ENCODE data around the gene EARS2.
"Not testable (repeated sequence)": the region's sequence is repeated elsewhere in the genome, so short reads cannot be mapped to it uniquely, and the experiment has no call there.

The EARS2 gene

DNA sequence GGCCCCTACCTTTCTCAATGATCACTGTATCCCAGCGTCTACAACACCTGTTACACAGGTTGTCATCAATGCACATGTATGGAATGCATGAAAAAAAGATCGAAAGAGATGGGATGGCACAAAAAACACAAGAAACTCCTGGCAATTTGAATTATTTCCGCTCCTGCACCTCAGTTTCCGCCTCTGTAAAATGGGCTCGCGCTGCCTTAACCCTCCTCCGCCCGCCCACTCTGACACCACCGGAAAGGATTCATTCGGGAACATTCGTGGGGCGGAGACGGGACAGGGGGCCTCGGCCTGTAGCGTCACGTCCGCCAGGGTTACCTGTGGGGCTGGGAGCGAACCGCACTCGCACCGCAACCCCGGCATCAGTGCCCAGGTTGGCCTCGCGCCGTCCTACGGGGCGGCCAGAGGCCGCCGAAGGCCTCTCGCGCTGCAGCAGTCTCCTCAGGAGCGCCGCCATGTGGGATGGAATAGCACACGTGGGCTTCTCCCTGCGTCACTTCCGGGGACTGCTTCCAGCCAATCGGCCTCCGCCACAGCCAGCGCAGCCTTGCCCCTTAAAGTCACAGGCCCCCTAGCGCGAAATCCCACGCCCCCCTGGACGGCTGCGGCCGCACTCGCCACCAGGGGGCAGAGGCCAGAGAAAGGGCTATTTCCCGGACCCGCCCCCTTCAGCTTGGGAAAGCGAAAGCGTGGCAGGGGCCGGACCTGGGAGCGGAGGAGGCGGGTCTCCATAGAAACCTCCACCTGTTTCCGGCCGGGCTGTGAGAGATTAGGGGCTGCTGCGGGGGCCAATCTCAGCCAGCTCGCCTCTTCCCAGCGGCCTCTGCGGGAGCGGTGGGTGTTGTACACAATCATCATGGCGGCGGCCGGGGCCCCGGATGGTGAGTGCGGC is at the start of gene EARS2, which contains the start of gene UBFD1:
TSS of gene EARS2 (minus strand) at position 470 of the 898 bp plus-strand sequence. CDS start at position 463, 7 bp downstream.
TSS of gene UBFD1 (plus strand) at position 847 of the 898 bp plus-strand sequence. CDS start at position 863, 16 bp downstream.
- peak; percentile 98 for DNase-seq

DNA sequence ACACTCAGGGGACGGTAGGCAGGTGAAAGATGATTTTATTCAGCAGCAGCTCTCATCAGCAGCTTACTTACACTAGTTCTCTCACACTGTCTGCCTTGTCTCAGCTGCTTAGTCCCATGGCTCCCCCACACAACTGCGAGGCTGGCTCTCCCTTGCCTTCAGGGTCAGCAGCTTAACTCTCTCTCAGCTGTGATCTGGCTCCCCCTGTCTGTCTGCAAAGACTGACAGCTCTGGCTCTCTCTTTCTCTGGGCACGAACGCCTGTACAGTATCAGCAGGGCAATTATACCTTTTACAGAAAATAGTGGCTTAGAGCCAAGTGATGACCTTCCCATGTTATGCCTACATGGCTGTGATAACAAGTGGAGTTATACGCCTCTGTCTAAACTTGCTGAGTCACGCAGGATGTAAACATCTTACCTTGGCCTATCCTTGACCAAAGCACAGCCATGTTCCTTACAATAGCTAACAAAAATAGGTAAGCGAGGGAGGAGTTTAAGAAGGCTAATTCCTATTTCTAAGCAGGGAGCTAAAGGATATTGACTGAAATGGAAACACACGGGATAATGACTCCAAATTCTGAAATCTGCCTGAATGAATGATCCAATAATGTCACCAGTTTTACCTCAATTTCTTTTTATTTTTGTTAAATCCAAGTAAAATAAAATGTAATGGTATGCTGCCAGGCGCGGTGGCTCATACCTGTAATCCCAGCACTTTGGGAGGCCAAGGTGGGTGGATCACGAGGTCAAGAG is 40.0 kb upstream of the EARS2 start:
- no peak for DNase-seq

DNA sequence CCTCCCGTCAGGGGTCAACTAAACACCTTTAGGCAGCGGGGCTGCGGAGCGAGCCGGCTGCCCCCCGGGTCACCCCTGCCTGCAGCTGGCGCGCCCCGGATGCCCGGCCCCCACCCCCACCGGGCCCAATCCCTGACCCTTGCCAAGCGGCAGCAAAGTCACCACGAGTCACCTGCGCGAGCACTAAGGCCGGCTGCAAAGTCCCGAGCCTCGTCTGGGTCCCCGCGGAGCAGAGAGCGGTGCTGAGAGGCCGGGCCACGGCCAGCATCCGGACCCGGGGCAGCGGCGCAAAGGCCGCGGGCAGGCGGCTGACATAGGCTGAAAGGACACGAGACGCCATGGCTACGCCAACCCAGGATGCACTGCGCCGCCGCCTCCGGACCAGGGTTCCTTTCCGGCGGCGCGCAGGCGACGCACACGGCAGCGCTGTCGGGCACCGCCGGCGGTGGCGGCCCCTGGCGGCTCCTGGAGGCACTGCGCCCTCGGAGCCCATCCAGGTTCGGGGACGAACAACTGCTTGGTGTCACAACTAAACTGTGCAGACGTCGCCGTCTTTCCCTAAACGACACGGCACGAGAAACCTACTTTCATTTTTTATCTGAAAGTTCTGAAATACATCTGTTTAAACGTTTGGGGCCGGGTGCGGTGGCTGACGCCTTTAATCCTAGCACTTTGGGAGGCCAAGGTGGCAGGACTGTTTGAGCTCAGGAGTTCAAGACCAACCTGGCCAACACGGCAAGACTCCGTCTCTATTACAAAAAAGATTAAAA is 39.0 kb upstream of the EARS2 start, which contains the start of gene NDUFAB1:
TSS of gene NDUFAB1 (minus strand) at position 366 of the 770 bp plus-strand sequence. CDS start at position 340, 26 bp downstream.
- DNase-seq, result peak; percentile 85

DNA sequence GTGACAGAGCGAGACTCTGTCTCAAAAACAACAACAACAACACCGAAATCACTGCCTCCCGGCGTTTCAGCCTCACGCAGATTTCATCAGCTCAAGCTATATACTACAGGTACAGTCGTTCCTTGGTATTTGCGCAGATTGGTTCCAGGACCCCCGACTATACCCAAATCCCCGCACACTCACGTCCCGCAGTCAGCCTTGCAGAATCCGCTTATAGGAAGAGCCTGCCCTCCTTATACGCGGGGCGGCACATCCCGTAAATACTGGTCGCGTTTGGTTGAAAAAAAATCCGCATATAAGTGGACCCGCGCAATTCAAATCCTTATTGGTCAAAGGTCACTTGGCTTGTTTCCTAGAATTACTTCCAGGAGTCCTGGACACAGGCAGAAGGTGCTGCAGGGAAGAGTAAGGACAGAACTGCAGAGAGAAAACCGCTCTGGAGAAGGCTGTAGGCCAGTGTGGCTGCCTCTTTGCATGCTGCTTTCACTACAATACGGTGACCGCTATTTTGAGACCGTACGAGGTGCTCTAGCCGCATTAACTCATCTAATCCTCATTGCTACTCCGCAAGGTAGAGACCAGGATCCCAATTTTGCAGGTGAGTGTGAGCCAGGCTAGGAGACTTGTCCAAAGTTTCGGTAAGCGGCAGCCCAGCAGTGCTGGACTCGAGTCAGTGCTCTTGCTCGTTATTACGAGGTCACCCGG is 38.2 kb upstream of the EARS2 start:
- no peak for DNase-seq

DNA sequence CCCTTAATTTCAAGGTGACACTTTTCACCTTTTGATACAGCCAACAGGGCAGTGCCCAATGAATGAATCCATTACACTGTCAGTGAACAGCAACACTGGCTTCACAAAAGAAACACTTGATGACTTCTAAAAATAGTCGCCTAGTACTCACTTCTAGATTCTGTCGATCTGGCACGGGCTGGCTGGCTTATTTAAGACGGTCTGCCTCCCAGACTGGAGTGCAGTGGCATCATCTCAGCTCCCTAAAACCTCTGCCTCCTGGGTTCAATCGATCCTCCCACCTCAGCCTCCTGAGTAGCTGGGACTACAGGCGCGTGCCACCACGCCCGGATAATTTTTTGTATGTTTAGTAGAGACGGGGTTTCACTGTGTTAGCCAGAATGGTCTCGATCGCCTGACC is 37.0 kb upstream of the EARS2 start:
- no peak for DNase-seq

DNA sequence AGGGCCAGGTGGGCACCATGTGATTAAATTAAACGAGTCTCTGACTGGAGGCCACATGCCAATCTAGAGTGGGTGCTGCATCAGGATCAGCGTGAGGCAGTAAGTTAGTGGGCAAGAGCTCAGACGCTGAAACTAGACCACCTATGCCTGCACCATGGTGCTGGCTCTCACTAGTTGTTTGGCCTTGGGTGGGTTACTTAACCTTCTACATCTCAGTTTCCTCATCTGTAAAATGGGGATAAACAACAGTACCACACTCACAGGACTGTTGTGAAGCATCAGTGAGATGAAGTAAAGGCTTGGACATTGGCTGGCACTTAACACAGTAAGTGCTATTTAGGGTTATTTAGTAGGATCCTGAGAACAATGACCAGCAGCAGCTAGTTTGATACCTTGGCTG is 33.0 kb upstream of the EARS2 start:
- DNase-seq, result no peak

DNA sequence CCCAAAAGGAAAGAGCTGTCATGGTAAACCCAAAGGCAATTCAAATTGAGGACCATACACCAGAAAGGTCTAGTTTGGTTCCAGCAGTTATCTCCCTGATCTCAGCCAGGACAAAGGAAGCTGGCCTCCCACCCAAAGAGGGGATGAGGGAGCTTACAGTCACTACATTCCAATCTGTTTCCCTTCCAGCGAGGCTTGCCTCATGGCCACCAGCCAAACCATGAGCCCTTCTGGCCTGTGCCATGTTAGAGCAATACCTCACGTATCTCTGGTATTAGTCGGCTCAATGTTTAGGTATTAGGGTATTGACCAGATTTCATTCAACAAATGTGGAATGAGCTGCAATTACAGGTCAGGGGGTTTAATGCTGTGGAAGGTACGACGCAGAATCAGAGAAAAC is 30.6 kb upstream of the EARS2 start:
- peak; percentile 78 for DNase-seq

DNA sequence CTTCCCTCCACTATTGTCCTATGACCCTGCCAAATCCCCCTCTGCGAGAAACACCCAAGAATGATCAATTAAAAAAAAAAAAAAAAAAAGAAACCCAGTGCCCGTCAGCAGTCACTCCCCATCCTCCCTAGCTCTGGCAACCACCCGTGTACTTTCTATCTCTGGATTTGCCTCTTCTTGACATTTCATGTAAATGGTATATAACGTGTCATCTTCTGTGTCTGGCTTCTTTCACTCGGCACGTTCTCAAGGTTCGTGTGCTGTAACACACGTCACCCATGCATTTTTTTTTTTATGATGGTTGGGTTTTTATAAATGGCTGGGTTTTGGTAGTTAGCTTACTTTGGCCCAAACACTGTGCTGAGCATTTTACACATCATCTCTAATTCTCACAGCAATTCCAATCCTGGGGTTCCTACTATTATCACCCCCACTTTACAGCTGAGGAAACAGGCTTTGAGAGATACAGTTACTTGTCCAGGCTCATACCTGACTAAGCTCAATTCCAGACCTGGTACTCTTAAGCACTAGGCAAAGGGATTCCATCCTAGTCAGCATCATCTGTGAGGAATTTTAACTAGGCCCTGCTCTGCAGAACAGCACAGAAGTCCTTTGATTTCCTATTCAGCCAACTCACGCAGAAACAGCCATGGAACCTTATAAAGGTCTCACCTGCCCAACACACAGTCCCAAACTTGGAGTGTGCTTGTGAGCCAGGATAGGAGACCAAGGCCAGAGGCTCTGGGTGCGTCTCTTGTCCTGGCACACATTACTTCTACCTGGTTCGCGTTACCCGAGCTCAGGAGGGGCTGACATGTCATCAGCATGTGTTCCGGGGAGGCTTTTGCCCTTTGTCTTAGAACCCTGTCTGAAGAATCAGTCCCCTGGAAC is 27.3 kb upstream of the EARS2 start:
- no peak for DNase-seq

DNA sequence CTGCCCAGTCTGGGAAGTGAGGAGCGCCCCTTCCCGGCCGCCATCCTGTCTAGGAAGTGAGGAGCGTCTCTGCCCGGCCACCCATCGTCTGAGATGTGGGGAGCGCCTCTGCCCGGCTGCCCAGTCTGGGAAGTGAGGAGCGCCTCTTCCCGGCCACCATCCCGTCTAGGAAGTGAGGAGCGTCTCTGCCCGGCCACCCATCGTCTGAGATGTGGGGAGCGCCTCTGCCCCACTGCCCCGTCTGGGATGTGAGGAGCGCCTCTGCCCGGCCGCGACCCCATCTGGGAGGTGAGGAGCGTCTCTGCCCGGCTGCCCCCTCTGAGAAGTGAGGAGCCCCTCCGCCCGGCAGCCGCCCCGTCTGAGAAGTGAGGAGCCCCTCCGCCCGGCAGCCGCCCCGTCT is 26.1 kb upstream of the EARS2 start:
- not testable (repeated sequence) for DNase-seq

DNA sequence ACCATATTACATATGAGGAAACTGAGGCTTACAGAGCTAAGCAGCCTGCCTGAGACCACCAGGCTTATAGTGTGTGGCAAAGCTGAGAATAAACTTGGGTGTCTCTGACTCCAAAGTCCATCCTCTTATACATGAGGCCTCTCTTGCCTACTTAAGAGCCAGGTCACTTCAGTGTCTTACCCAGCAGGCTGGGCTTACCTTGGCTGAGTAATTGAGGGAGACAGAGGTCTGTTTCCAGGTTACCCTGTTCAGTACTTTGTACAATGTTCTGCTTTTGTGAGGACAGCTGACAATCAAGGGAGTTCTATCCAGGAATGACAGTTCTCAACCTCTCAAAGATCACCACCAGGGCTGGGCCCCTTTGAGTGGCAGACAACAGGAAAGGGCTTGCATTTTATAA is 24.6 kb upstream of the EARS2 start:
- no peak for DNase-seq

DNA sequence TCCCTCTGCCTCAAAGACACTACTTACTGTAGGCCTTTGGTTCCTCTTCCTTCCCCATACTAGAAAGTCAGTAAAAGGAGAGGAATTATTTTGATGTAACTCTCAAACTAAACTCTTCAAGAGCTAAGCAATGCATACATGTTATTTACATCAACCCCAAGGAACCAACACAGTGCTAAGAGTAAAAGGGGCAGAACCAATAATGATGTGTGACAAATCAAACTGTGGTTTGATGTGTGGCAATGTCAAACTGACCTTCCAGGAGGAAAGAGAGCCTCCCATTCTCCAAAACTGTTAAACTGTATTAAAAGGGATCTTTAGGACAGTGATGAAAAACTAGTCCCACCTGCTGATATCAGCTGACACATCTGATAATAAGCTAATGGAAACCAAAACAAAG is 23.2 kb upstream of the EARS2 start:
- no peak for DNase-seq

DNA sequence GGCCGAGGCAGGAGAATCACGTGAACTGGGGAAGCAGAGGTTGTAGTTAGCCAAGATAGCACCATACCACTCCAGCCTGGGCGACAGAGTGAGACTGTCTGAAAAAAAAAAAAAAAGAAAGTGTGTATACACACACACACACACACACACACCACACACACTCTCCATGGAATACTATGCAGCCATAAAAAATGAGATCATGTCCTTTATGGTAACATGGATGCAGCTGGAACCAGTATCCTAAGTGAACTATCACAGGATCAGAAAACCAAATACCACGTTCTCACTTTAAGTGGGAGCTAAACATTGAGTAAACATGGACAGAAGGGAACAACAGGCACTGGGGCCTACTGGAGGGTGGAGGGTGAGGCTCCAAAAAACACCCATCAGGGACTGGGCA is 22.2 kb upstream of the EARS2 start:
- DNase-seq, result no peak

DNA sequence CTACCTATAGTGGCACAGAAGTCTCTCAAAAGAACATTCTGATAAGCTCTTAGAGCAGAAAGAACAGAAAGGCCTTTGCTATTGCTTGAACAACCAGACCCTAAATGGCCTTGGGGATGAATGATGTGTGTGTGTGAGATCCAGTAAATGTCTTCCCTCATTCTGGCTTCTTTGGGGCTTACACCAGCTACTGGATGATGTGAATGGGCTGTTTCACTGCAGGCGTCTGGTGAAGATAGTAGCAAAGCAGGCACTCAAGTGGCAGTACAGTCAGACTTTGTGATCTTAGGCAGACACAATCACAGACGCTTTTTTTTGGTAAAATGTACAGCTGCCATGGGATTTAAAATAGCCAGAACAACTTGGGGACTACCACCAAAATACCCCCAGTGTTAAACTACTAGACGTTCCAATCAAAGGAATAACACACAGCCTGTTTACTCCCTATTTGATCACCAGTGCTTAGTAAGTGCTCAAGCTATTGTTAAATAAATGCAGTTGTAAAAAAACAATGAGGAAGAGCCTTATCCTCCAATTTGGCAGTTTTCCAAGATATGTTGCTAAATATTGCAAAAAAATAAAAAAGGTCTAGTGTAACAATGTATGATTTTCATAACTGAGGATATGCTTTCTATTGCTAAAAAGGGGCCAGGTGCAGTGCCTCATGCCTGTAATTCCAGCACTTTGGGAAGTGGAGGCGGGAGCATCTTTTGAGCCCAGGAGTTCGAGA is 21.1 kb upstream of the EARS2 start:
- peak; percentile 6 for DNase-seq

DNA sequence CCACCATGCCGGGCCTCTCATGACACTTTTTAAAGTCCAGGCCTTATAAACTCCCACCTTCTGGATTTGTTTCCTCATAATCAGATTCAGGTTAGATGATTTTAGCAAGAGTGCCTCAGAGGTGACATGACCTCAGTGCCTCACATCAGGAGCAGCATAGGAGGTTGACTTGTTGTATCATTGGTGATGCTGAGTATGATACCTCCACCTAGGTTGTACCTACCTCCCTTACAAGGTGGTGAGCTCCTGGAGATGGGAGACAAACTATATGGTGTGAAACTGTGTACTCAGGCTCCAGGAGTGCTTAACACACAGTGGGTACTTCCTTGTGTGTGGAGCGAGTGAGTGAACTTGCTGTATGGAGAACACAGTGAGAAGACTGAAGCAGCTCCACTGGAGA is 20.3 kb upstream of the EARS2 start:
- no peak for DNase-seq

DNA sequence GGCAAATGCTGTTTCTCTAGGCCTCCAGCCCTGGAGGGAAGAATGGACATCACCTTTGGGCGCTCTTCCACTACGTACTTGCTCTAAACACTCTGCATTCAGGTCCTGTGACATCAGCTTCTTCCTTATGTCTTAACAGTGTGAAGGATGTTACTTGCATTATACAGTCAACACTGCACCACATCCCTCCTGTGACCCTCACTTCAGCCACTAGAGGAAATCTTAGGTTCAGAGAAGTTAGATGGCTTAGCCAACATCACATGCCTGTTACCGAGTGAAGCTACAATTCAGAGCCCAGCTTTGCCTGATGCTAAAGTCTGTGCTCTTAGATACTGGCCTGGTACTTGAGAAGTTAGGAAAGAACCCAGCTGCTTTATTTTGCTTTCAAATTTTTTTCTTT is 18.7 kb upstream of the EARS2 start:
- DNase-seq, result no peak

DNA sequence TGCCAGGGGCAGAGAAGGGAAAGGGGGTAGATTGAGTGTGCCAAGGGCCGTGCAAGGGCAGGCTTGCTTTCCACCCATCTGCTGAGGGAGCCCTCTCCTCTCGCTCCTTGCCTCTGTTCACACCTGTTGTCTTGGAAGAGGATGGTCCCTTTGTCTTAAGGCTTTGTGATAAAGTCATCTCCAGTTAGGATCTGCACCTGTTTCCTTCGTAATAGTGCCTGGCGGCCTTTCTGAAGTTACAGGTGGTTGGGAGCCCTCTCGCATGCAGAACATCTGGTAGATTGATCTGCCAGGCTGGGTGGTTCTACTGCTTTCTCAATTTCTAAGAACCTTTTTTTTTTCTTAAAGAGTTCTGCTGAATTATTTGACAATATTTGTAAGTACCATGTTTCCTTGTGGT is 16.7 kb upstream of the EARS2 start:
- no peak for DNase-seq

DNA sequence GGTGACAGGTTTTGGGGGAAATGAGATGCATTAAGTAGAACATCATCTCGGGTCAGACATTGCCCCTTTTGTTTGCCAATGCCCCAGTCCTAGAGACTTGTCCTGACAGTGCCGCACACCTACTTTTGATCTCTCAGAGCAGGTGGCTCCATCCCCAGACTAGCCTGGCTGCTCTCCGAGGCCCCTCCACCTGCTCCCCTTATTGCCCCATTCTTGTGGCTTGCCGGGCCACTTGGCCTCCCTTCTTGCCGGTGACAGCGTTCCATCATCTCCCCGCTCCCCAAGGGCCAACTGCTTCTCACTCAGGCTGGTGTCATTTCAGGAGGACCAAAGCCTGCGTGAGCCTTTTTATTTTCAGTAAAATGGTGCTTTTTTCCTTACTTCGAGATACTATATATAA is 15.2 kb upstream of the EARS2 start:
- no peak for DNase-seq

DNA sequence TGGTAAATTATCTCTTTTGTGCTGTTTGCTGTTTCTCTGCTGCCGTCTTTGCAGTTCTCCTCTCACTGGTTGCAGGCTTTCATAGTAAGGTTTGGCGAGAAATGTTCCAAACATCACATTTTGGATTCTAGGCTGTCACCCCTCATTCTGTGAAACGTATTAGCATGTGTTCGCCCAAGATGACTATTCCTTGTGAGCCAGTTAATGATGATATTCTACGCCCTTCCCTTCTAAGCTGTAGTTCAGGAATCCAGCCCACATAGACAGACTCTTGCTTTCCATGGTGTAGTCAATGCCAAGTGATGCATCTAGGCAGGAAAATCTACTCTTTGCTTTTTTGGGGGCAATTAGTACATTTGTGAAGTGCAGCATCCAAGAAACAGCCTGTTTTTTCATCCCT is 14.7 kb upstream of the EARS2 start:
- DNase-seq, result no peak

DNA sequence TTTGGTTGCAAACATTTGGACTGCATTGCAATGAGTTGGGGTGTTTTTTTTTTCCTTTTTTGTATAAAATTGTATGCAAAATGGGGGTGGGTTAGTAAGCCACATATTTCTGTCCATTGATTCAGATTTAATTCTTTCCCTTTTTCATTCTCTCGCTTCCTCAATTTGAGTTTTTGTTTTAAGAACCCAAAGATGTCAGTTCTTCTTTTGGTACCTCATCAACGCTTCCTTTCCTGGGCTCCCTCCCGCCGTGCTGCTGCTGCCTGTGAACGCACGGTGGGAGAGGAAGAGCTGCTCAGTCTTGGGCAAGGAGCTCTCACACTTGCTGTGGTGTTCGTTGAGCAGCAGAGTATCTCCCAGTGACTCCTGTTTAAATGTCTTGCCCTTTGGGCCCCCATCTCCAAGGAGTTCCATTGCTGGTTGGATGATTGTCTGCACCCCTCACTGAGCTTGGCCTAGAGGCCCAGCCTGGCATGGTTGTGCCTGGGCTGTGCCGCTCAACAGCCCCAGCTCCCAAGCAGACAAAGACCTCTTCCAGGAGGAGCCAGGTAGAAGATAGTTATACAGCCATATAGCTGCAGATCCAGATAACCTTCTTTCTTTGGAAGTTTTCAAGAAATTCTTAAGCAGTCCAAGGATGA is 14.0 kb upstream of the EARS2 start:
- DNase-seq, result no peak

DNA sequence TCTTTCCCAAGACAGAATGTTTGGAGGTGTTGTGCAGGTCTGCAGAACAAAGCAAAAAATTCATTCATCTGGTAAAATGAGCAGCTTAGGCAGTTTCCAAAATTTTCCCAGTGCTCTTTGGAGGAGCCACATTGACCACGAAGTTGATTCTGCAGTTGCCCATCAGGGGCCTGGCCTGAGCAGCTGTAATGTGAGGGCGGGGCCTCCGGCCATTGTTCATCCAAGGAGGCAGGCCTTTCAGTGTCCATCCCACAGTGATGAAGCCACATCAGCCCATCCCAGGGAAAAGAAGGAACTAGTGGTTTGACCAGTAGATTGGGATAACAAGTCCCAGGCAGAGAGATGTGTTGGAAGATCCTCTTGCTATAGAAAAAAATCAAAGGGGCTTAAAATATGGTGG is 10.5 kb upstream of the EARS2 start:
- no peak for DNase-seq

Measured in fibroblast of skin of right quadriceps (primary cell).